A549 treated with GW870086 at 1 μM for 4 hours (cell line): ENCODE measurements around the gene IL23A. TPM values are rescaled to one million over a fixed set of nuclear protein-coding genes. Genes with fewer than 3 reads are reported as not detected.

ENCODE experiments used
- total RNA-seq: library from RNA; stranded (reverse); fragments of 200-300 nt; extraction: Qiagen RNA extraction; gene quantifications from 5 replicates; pipeline ENCODE4 v1.2.3, GENCODE V29; 2022; ENCODE audit warnings: low read depth

The IL23A gene
- total RNA-seq, result 0.21 to 0.70 TPM (median 0.49 TPM) in 4 of 5 replicates, not detected in the other

GRCh38 chr12:56338308-56339157 is at the start of gene IL23A:
Gene IL23A (plus strand): TSS chr12:56338884. CDS start chr12:56339045, 161 bp downstream.

GRCh38 chr12:56299853-56300643 is 38.6 kb upstream of the IL23A start, which contains the start of gene CS:
Gene CS (minus strand): TSS chr12:56300330. CDS start chr12:56300201, 129 bp downstream.

GRCh38 chr12:56315622-56316473 is 22.8 kb upstream of the IL23A start, which contains the start of gene CNPY2:
Gene CNPY2 (minus strand): TSS chr12:56315988. CDS start chr12:56315217, 771 bp downstream.

GRCh38 chr12:56333679-56334489 is 4.8 kb upstream of the IL23A start, which contains the start of gene PAN2:
Gene PAN2 (minus strand): TSS chr12:56334000. CDS start chr12:56333094, 906 bp downstream.

GRCh38 chr12:56359851-56360767 is 21.4 kb downstream of the IL23A start, which contains the start of gene STAT2:
Gene STAT2 (minus strand): TSS chr12:56360107. CDS start chr12:56356571, 3,536 bp downstream.

GRCh38 chr12:56362130-56363059 is 23.7 kb downstream of the IL23A start, which contains the start of gene APOF:
Gene APOF (minus strand): TSS chr12:56362857. CDS start chr12:56362745, 112 bp downstream.

Other genes with a start within 250 kb of the IL23A start
- gene PA2G4, start 234.3 kb upstream of the IL23A start, total RNA-seq, result 283 to 329 TPM (median 289 TPM) in 5 replicates
- gene RPL41, start 222.3 kb upstream of the IL23A start, total RNA-seq, result 5,218 to 5,761 TPM (median 5,566 TPM) in 5 replicates
- 2.4 to 3.6 TPM (median 2.6 TPM) in 5 replicates for gene ZC3H10, start 220.6 kb upstream of the IL23A start, total RNA-seq
- 63.1 to 68.1 TPM (median 65.7 TPM) in 5 replicates for gene ESYT1, start 210.6 kb upstream of the IL23A start, total RNA-seq
- gene MYL6B, start 186.3 kb upstream of the IL23A start, total RNA-seq, result 72.9 to 93.3 TPM (median 80.4 TPM) in 5 replicates
- gene MYL6, start 180.5 kb upstream of the IL23A start, total RNA-seq, result 2,118 to 2,979 TPM (median 2,161 TPM) in 5 replicates
- gene SMARCC2, start 149.4 kb upstream of the IL23A start, total RNA-seq, result 27.3 to 35.8 TPM (median 34.5 TPM) in 5 replicates
- 20.0 to 27.0 TPM (median 24.3 TPM) in 5 replicates for gene RNF41, start 117.0 kb upstream of the IL23A start, total RNA-seq
- 53.0 to 66.2 TPM (median 57.4 TPM) in 5 replicates for gene NABP2, start 114.5 kb upstream of the IL23A start, total RNA-seq
- 0.34 TPM in 1 of 5 replicates, not detected in the others for gene SLC39A5, start 108.8 kb upstream of the IL23A start, total RNA-seq
- gene ANKRD52, start 80.5 kb upstream of the IL23A start, total RNA-seq, result 37.2 to 45.2 TPM (median 43.7 TPM) in 5 replicates
- gene COQ10A, start 71.9 kb upstream of the IL23A start, total RNA-seq, result 16.2 to 17.4 TPM (median 17.0 TPM) in 5 replicates
- gene CS, start 38.6 kb upstream of the IL23A start, total RNA-seq, result 153 to 169 TPM (median 159 TPM) in 5 replicates
- 115 to 162 TPM (median 149 TPM) in 5 replicates for gene CNPY2, start 22.9 kb upstream of the IL23A start, total RNA-seq
- 13.1 to 19.3 TPM (median 15.9 TPM) in 5 replicates for gene PAN2, start 4.9 kb upstream of the IL23A start, total RNA-seq
- gene STAT2, start 21.2 kb downstream of the IL23A start, total RNA-seq, result 9.8 to 13.2 TPM (median 11.6 TPM) in 5 replicates
- gene APOF, start 24.0 kb downstream of the IL23A start, total RNA-seq, result not detected in 5 replicates
- gene TIMELESS, start 110.5 kb downstream of the IL23A start, total RNA-seq, result 32.5 to 39.5 TPM (median 35.5 TPM) in 5 replicates
- 0.14 TPM in 1 of 5 replicates, not detected in the others for gene MIP, start 115.8 kb downstream of the IL23A start, total RNA-seq
- 1.7 to 2.0 TPM (median 1.9 TPM) in 5 replicates for gene SPRYD4, start 129.7 kb downstream of the IL23A start, total RNA-seq
- gene GLS2, start 149.3 kb downstream of the IL23A start, total RNA-seq, result 0.08 to 0.37 TPM (median 0.31 TPM) in 4 of 5 replicates, not detected in the other
- 8.6 to 11.0 TPM (median 10.8 TPM) in 5 replicates for gene RBMS2, start 182.9 kb downstream of the IL23A start, total RNA-seq